H1 (cell line): ENCODE data around the gene PRDM15. TPM values are rescaled to one million over a fixed set of nuclear protein-coding genes. Genes with fewer than 3 reads are reported as not detected.

Experiments
- CTCF ChIA-PET: fragments of 300-600 bp; sonication (Branson Sonifier 250); formaldehyde crosslinking; loops from one replicate; lab custom pipeline; 2021; ENCODE audit not compliant: partially characterized antibody; lab: Charles Lee
- POLR2A ChIA-PET: fragments of 300-600 bp; sonication (Branson Sonifier 250); formaldehyde crosslinking; loops from one replicate; lab custom pipeline; 2021; ENCODE audit warnings: inconsistent platforms; ENCODE audit not compliant: partially characterized antibody; lab: Charles Lee
- DNase-seq, 2 experiments: peaks; one replicate each; pipeline versions ENCODE4 v3.0.0 to v3.0.0-alpha.2; 2010 to 2022; ENCODE audit warnings: low spot score in 2 of 2, low read depth in 1 of 2, mixed read lengths in 1 of 2
- FAIRE-seq: peaks from 2 replicates; lab custom pipeline; 2011; peaks lifted over from hg19 to GRCh38; lab: Jason Lieb, UNC
- H2AFZ ChIP-seq: 2 replicates; pipeline ENCODE4 v1.8.1; 2012; ENCODE audit warnings: low read length, inconsistent platforms
- H2AK5ac ChIP-seq: 2 replicates; pipeline ENCODE4 v1.6.1; 2013; ENCODE audit warnings: low read depth, low read length
- H2BK120ac ChIP-seq: replicated peaks from 2 replicates; pipeline ENCODE3; 2013; ENCODE audit warnings: low read depth, low read length, inconsistent platforms
- H2BK12ac ChIP-seq: 2 replicates; pipeline ENCODE4 v1.6.1; 2013; ENCODE audit warnings: low read depth, low read length
- H2BK15ac ChIP-seq: 2 replicates; pipeline ENCODE4 v1.6.1; 2013; ENCODE audit warnings: low read length
- H2BK20ac ChIP-seq: 2 replicates; pipeline ENCODE4 v1.6.1; 2013; ENCODE audit warnings: low read length
- H2BK5ac ChIP-seq: 2 replicates; pipeline ENCODE4 v1.6.1; 2013; ENCODE audit warnings: low read depth, low read length
- H3K14ac ChIP-seq: 2 replicates; pipeline ENCODE4 v1.6.1; 2013; ENCODE audit warnings: inconsistent platforms; ENCODE audit not compliant: insufficient read length
- H3K18ac ChIP-seq: 2 replicates; pipeline ENCODE4 v1.6.1; 2013; ENCODE audit warnings: low read length; ENCODE audit errors: extremely low read depth
- H3K23ac ChIP-seq: 2 replicates; pipeline ENCODE4 v1.6.1; 2013; ENCODE audit warnings: inconsistent platforms; ENCODE audit not compliant: insufficient read length
- H3K23me2 ChIP-seq: 2 replicates; pipeline ENCODE4 v1.6.1; 2013; ENCODE audit warnings: low read depth, low read length
- H3K27ac ChIP-seq: 2 replicates; pipeline ENCODE4 v1.6.1; 2011; ENCODE audit warnings: low read depth, low read length, inconsistent platforms
- H3K27me3 ChIP-seq, 4 experiments: replicated peaks in 1 of 4; 1 replicate in 1 of 4; 2 replicates in 3 of 4; pipeline versions ENCODE4 v1.6.1 to v1.8.1; 2011 to 2013; ENCODE audit warnings: low read length in 3 of 4, mild to moderate bottlenecking in 3 of 4, inconsistent platforms in 2 of 4, mixed read lengths in 2 of 4, moderate library complexity in 1 of 4; ENCODE audit not compliant: control insufficient read depth in 3 of 4, insufficient read depth in 3 of 4; ENCODE audit errors: extremely low read depth in 1 of 4
- H3K36me3 ChIP-seq, 4 experiments: 2 replicates each; pipeline versions ENCODE4 v1.6.1 to v1.8.1; 2011 to 2013; ENCODE audit warnings: mild to moderate bottlenecking in 4 of 4, low read length in 3 of 4, moderate library complexity in 2 of 4, control low read depth in 1 of 4, inconsistent platforms in 1 of 4; ENCODE audit not compliant: insufficient read depth in 4 of 4, control insufficient read depth in 2 of 4
- H3K4ac ChIP-seq: replicated peaks from 2 replicates; pipeline ENCODE3; 2013; ENCODE audit warnings: low read length, low read depth, mixed read lengths, inconsistent platforms; ENCODE audit not compliant: insufficient read length
- H3K4me1 ChIP-seq, 4 experiments: replicated peaks in 1 of 4; 1 replicate in 1 of 4; 2 replicates in 3 of 4; pipeline versions ENCODE4 v1.6.1 to v1.8.1; 2011 to 2013; ENCODE audit warnings: low read length in 3 of 4, inconsistent platforms in 2 of 4, mixed read lengths in 1 of 4; ENCODE audit not compliant: insufficient read depth in 4 of 4, control insufficient read depth in 3 of 4
- H3K4me2 ChIP-seq, 2 experiments: 2 replicates each; pipeline versions ENCODE4 v1.6.1 to v1.8.1; 2011 to 2013; ENCODE audit warnings: low read depth in 2 of 2, low read length in 2 of 2, control low read depth in 1 of 2, inconsistent platforms in 1 of 2, mild to moderate bottlenecking in 1 of 2; ENCODE audit not compliant: insufficient read depth in 1 of 2
- H3K4me3 ChIP-seq, 4 experiments: fragments of 200-600, 300-600 bp in 1 of 4; sonication (generic), shearing (Covaris generic), sonication (Bioruptor Twin) in 1 of 4; 2 replicates each; pipeline versions ENCODE4 v1.5.1 to v1.8.1; 2011 to 2016; ENCODE audit warnings: low read length in 4 of 4, low read depth in 3 of 4, control low read depth in 2 of 4, inconsistent platforms in 2 of 4, mild to moderate bottlenecking in 2 of 4, mixed read lengths in 1 of 4, moderate library complexity in 1 of 4; ENCODE audit not compliant: insufficient read depth in 2 of 4; ENCODE audit errors: extremely low read depth in 1 of 4
- H3K56ac ChIP-seq: replicated peaks from 2 replicates; pipeline ENCODE3; 2013; ENCODE audit warnings: low read depth, mild to moderate bottlenecking, mixed read lengths, low read length, inconsistent platforms; ENCODE audit not compliant: insufficient read length
- H3K79me1 ChIP-seq: 2 replicates; pipeline ENCODE4 v1.6.1; 2013; ENCODE audit warnings: low read depth, low read length, control low read depth
- H3K79me2 ChIP-seq, 2 experiments: 2 replicates each; pipeline versions ENCODE4 v1.6.1 to v1.8.1; 2012 to 2013; ENCODE audit warnings: low read length in 2 of 2, mild to moderate bottlenecking in 2 of 2, inconsistent platforms in 1 of 2; ENCODE audit not compliant: insufficient read depth in 2 of 2, control insufficient read depth in 1 of 2
- H3K9ac ChIP-seq, 4 experiments: replicated peaks in 1 of 4; 1 replicate in 1 of 4; 2 replicates in 3 of 4; pipeline versions ENCODE4 v1.6.1 to v1.8.1; 2011 to 2013; ENCODE audit warnings: low read depth in 3 of 4, low read length in 3 of 4, control low read depth in 2 of 4, mild to moderate bottlenecking in 2 of 4, moderate library complexity in 2 of 4, inconsistent platforms in 1 of 4; ENCODE audit errors: extremely low read depth in 1 of 4
- H3K9me3 ChIP-seq, 2 experiments: 2 replicates each; pipeline versions ENCODE4 v1.6.1 to v1.8.1; 2012 to 2013; ENCODE audit warnings: mild to moderate bottlenecking in 2 of 2, moderate library complexity in 2 of 2, control low read depth in 1 of 2, inconsistent platforms in 1 of 2, low read depth in 1 of 2, low read length in 1 of 2, mixed read lengths in 1 of 2; ENCODE audit not compliant: insufficient read depth in 2 of 2
- H4K20me1 ChIP-seq, 2 experiments: replicated peaks in 1 of 2; 2 replicates each; pipeline versions ENCODE3 to v1.8.1; 2011 to 2013; ENCODE audit warnings: inconsistent platforms in 2 of 2, low read length in 2 of 2, mild to moderate bottlenecking in 1 of 2; ENCODE audit not compliant: insufficient read depth in 2 of 2, control insufficient read depth in 1 of 2
- H4K5ac ChIP-seq: 2 replicates; pipeline ENCODE4 v1.6.1; 2013; ENCODE audit warnings: low read length, low read depth, mixed read lengths, inconsistent platforms; ENCODE audit not compliant: insufficient read length
- H4K8ac ChIP-seq: 2 replicates; pipeline ENCODE4 v1.8.0; 2013; ENCODE audit warnings: mild to moderate bottlenecking, moderate library complexity, low read length, inconsistent platforms; ENCODE audit not compliant: insufficient read depth; ENCODE audit errors: extremely low read depth
- H4K91ac ChIP-seq: replicated peaks from 2 replicates; pipeline ENCODE3; 2013; ENCODE audit warnings: low read length, mixed read lengths, inconsistent platforms; ENCODE audit not compliant: insufficient read length
- BCL11A ChIP-seq, 2 experiments: IDR thresholded peaks; one replicate each; pipeline ENCODE4 v1.6.1; 2011; ENCODE audit warnings: low read depth in 2 of 2, low read length in 2 of 2, mild to moderate bottlenecking in 2 of 2
- CBX5 ChIP-seq: fragments of 300-800, 300-1000 bp; sonication (generic); IDR thresholded peaks from 2 replicates; pipeline ENCODE4 v1.7.1; 2016; ENCODE audit warnings: antibody characterized with exemption, low read length, low read depth
- CHD1 ChIP-seq: IDR thresholded peaks from 2 replicates; pipeline ENCODE4 v1.6.1; 2012; ENCODE audit warnings: low read depth, low read length, improper control_type of control experiment
- CHD2 ChIP-seq: IDR thresholded peaks from 2 replicates; pipeline ENCODE4 v1.6.1; 2012; ENCODE audit warnings: low read length, improper control_type of control experiment
- EP300 ChIP-seq, 2 experiments: IDR thresholded peaks; 1 replicate in 1 of 2; 2 replicates in 1 of 2; pipeline ENCODE4 v1.6.1; 2011 to 2012; ENCODE audit warnings: low read depth in 2 of 2, low read length in 2 of 2, mild to moderate bottlenecking in 2 of 2, borderline replicate concordance in 1 of 2, inconsistent platforms in 1 of 2, moderate library complexity in 1 of 2
- RFX5 ChIP-seq: IDR thresholded peaks from 2 replicates; pipeline ENCODE4 v1.6.1; 2011; ENCODE audit warnings: low read depth, low read length, improper control_type of control experiment, borderline replicate concordance
- RNF2 ChIP-seq: fragments of 200-900, 300-1000 bp; sonication (generic); IDR thresholded peaks from 2 replicates; pipeline ENCODE4 v1.7.1; 2016; ENCODE audit warnings: borderline replicate concordance, low read depth, mild to moderate bottlenecking, antibody characterized with exemption, low read length; ENCODE audit not compliant: poor library complexity, severe bottlenecking; ENCODE audit errors: missing control alignments
- YY1 ChIP-seq: IDR thresholded peaks from 2 replicates; pipeline ENCODE4 v1.6.1; 2011; ENCODE audit warnings: low read depth, mild to moderate bottlenecking, low read length
- WGBS, 2 experiments: shearing (Covaris generic) in 1 of 2; methylation state at CpG; one replicate each; pipeline versions ENCODE4 v1.1.6 to v1.1.7; 2013 to 2015; ENCODE audit warnings: low lambda C conversion rate in 2 of 2, mixed read lengths in 2 of 2, inconsistent platforms in 1 of 2, low coverage in 1 of 2, missing lambda C conversion rate in 1 of 2; ENCODE audit not compliant: insufficient replicate concordance in 2 of 2, insufficient coverage in 1 of 2, insufficient read length in 1 of 2; ENCODE audit errors: extremely low coverage in 1 of 2, missing lambda C conversion rate in 1 of 2; 5-methylcytosine and 5-hydroxymethylcytosine counted together
- polyA plus RNA-seq, 7 experiments: library from polyadenylated mRNA; depleted of rRNA in 3 of 7; stranded (reverse) in 5 of 7; unstranded in 2 of 7; fragments of >200 nt in 5 of 7; fragments of 200-250 nt in 2 of 7; gene quantifications; 1 replicate in 5 of 7; 2 replicates in 1 of 7; 4 replicates in 1 of 7; pipeline versions ENCODE4 v1.2.1 to v1.2.3, GENCODE V29; 2011 to 2013; ENCODE audit warnings: missing spikeins in 2 of 7, mixed read lengths in 2 of 7
- total RNA-seq: library from RNA; stranded (reverse); fragmentation: NEBNext Ultra II Directional; extraction: Animal tissue kit (Norgen Biotek cat#: 25700); gene quantifications from 2 replicates; pipeline ENCODE4 v1.2.1, GENCODE V29; 2021
- TF ChIP-seq, protein P1 (sequence below): IDR thresholded peaks from 2 replicates; pipeline ENCODE4 v1.6.1; 2012; ENCODE audit warnings: low read length, inconsistent platforms

Gene PRDM15
- total and polyA plus RNA-seq, 2 of the 8 experiments (the other 6 are each of a cell fraction or from before 2014, with no cell fraction given): 9.7 to 10.5 TPM

DNA sequence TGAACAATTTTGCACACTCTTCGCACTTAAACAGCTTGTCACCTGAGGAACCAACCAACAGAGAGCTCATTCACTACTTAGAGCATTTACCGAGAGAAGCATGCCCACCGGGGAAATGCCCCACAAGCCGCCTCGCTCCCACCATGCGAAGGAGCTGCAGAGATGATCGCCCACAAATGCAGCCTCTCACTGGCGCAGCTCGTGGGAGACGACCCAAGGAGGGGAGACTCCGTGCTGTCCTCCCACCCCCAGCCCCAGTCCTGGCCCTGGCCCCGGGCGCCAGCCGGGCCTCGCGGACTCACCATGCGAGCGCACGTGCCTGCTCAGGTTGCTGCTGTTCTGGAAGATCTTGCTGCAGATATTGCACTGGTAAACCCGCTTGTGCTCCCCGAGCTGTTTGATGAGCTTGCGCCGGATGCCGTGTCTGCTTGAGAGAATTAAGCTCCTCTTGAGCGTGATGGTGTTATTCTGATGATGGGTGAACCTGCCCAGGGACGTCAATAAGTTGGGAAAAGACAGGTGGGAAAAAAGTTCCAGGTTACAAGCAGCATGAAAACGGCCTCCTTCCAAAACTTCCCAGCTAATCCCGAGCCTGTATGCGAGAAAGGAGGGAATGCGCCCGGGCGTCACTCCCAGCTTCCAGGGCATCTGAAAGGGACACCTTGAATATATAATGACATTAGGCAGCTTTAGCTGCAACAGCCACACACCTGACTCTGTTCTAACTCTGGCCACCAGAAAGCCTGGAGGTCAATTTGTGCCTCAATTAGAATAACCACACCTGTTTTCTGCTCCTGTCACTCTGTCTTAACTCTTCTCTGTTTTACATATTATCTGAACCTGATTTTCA, 42.8 kb downstream of the PRDM15 start:
- no peak overlapping the region for H3K27ac ChIP-seq
- FAIRE-seq: no peak
- 0 out of 4 replicates have a peak overlapping the region, but pooled peaks of 1 of the 2 experiments have one; percentile 23 for H3K4me2 ChIP-seq
- TF ChIP-seq YY1 (no peak), EP300 (IDR thresholded peaks at IDR 0.05; ENCODE audit: borderline replicate concordance in 1 of 2, low read depth in 2 of 2, low read length in 2 of 2) (no peak), RNF2 (no peak), CBX5 (no peak), RFX5 (no peak), BCL11A (IDR thresholded peaks at IDR 0.05; ENCODE audit: low read depth in 2 of 2, low read length in 2 of 2) (no peak), CHD2 (no peak), CHD1 (no peak)
- TF ChIP-seq, protein P1, sequence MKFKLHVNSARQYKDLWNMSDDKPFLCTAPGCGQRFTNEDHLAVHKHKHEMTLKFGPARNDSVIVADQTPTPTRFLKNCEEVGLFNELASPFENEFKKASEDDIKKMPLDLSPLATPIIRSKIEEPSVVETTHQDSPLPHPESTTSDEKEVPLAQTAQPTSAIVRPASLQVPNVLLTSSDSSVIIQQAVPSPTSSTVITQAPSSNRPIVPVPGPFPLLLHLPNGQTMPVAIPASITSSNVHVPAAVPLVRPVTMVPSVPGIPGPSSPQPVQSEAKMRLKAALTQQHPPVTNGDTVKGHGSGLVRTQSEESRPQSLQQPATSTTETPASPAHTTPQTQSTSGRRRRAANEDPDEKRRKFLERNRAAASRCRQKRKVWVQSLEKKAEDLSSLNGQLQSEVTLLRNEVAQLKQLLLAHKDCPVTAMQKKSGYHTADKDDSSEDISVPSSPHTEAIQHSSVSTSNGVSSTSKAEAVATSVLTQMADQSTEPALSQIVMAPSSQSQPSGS: no peak

More for the DNA sequence above, 42.8 kb downstream of the PRDM15 start:
- no peak overlapping the region for H2BK15ac ChIP-seq
- H2AFZ ChIP-seq: no peak overlapping the region
- 89% methylated on average over 32 of the region's 32 CpGs; no CpG with 5 or more reads in 1 of the 2 experiments for WGBS, 2 experiments
- ChIA-PET POLR2A (interaction anchor here (1.1 to 1.7 kb wide), 2 partner anchors 11 to 59 kb away, joined by 5 read pairs; no protein-coding TSS in a partner anchor), CTCF (interaction anchor here (0.6 to 1.4 kb wide), 6 partner anchors 11 to 291 kb away, joined by 3 to 11 read pairs (median 4); no protein-coding TSS in a partner anchor)
- H4K8ac ChIP-seq: no peak overlapping the region
- no peak overlapping the region for H3K23ac ChIP-seq
- H2BK12ac ChIP-seq: peak overlapping the region; percentile 68; the same call in 1 of the 2 replicates
- peak overlapping the region; percentile 61; the same call in 1 of the 2 replicates for H2BK20ac ChIP-seq
- H4K91ac ChIP-seq: peak overlapping the region; percentile 26
- peaks cover 0 to 6% (median 1%) of the 10 kb centered on the region in 4 experiments; a peak in 2 of 8 replicates for H3K36me3 ChIP-seq
- peaks cover 2% of the 10 kb centered on the region in 2 experiments for H4K20me1 ChIP-seq
- no peak overlapping the region for H3K14ac ChIP-seq
- peak overlapping the region; percentile 68 for H3K18ac ChIP-seq
- H4K5ac ChIP-seq: peak overlapping the region; percentile 44
- no peaks in the 10 kb centered on the region for H3K27me3 ChIP-seq
- no peak overlapping the region for H2AK5ac ChIP-seq
- no peak overlapping the region for H3K9ac ChIP-seq
- H3K4me1 ChIP-seq: peaks cover 2 to 12% (median 7%) of the 10 kb centered on the region in 4 experiments; a peak in 6 of 7 replicates
- peaks cover 0 to 2% of the 10 kb centered on the region in 2 experiments; a peak in 1 of 4 replicates for H3K9me3 ChIP-seq
- H3K4ac ChIP-seq: no peak overlapping the region
- peak overlapping the region; percentile 76 for H2BK120ac ChIP-seq
- no peak overlapping the region for H3K4me3 ChIP-seq
- no peaks in the 10 kb centered on the region for H3K79me1 ChIP-seq
- no peaks in the 10 kb centered on the region for H3K23me2 ChIP-seq
- no peak overlapping the region for H3K56ac ChIP-seq
- H3K79me2 ChIP-seq: no peaks in the 10 kb centered on the region
- DNase-seq: no peak
- H2BK5ac ChIP-seq: peak overlapping the region; percentile 72; the same call in 1 of the 2 replicates
